Measurements from ENCODE around the gene SS18.

DNA sequence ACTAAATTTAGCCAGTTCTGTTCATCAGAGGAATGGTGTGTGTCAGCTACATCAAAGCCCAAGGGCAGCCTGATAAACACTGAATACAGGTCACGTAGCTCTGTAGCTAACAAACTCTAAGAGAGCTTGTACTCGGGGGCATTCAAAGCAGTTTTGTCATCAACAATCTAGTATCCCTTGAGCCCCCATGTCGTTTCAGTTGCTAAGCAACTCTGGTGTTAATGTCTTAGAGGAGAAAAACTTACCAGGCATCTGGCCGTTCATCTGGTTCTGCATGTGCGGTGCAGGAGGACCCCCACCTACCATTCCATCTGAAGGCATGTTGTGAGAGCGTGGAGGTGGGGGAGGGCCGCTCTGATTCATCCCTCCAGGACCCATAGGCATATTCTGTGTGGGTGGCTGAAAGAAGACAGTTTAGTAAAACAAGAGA is 33.1 kb downstream of the SS18 start:
- TF ChIP-seq ZNF556 (CRISPR knock-in tag; IDR thresholded peaks at IDR 0.05; ENCODE audit: borderline replicate concordance) (no peak), RAD21 (CRISPR knock-in tag; IDR thresholded peaks at IDR 0.05) (no peak), ELF1 (CRISPR knock-in tag; IDR thresholded peaks at IDR 0.05) (no peak), ZNF660 (CRISPR knock-in tag; IDR thresholded peaks at IDR 0.05; ENCODE audit: borderline replicate concordance, low read depth) (no peak), POLR2A (IDR thresholded peaks at IDR 0.05; ENCODE audit: insufficient read depth in 1 of 2, low read depth in 2 of 2, low read length in 2 of 2) (no peak), ZBTB7A (CRISPR knock-in tag; IDR thresholded peaks at IDR 0.05) (no peak), JUND (CRISPR knock-in tag; IDR thresholded peaks at IDR 0.05) (no peak), KLF13 (CRISPR knock-in tag; IDR thresholded peaks at IDR 0.05) (no peak), CC2D1A (CRISPR knock-in tag; IDR thresholded peaks at IDR 0.05) (no peak), MEIS2 (CRISPR knock-in tag; IDR thresholded peaks at IDR 0.05) (no peak), EP300 (IDR thresholded peaks at IDR 0.05; ENCODE audit: low read depth in 2 of 2, low read length in 2 of 2) (no peak), EP300 (CRISPR knock-in tag; IDR thresholded peaks at IDR 0.05; ENCODE audit: borderline replicate concordance) (no peak), ETV6 (CRISPR knock-in tag; conservative IDR thresholded peaks at IDR 0.05) (no peak), ZNF747 (CRISPR knock-in tag; IDR thresholded peaks at IDR 0.05; ENCODE audit: borderline replicate concordance) (no peak)
- TF ChIP-seq, protein P1, sequence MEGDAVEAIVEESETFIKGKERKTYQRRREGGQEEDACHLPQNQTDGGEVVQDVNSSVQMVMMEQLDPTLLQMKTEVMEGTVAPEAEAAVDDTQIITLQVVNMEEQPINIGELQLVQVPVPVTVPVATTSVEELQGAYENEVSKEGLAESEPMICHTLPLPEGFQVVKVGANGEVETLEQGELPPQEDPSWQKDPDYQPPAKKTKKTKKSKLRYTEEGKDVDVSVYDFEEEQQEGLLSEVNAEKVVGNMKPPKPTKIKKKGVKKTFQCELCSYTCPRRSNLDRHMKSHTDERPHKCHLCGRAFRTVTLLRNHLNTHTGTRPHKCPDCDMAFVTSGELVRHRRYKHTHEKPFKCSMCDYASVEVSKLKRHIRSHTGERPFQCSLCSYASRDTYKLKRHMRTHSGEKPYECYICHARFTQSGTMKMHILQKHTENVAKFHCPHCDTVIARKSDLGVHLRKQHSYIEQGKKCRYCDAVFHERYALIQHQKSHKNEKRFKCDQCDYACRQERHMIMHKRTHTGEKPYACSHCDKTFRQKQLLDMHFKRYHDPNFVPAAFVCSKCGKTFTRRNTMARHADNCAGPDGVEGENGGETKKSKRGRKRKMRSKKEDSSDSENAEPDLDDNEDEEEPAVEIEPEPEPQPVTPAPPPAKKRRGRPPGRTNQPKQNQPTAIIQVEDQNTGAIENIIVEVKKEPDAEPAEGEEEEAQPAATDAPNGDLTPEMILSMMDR (CRISPR knock-in tag; IDR thresholded peaks at IDR 0.05): no peak

All from HepG2 (cell line).